ENCODE data around the gene PPP1R13B.
"Not testable (repeated sequence)": the region's sequence is repeated elsewhere in the genome, so short reads cannot be mapped to it uniquely, and the experiment has no call there.

The PPP1R13B gene

DNA sequence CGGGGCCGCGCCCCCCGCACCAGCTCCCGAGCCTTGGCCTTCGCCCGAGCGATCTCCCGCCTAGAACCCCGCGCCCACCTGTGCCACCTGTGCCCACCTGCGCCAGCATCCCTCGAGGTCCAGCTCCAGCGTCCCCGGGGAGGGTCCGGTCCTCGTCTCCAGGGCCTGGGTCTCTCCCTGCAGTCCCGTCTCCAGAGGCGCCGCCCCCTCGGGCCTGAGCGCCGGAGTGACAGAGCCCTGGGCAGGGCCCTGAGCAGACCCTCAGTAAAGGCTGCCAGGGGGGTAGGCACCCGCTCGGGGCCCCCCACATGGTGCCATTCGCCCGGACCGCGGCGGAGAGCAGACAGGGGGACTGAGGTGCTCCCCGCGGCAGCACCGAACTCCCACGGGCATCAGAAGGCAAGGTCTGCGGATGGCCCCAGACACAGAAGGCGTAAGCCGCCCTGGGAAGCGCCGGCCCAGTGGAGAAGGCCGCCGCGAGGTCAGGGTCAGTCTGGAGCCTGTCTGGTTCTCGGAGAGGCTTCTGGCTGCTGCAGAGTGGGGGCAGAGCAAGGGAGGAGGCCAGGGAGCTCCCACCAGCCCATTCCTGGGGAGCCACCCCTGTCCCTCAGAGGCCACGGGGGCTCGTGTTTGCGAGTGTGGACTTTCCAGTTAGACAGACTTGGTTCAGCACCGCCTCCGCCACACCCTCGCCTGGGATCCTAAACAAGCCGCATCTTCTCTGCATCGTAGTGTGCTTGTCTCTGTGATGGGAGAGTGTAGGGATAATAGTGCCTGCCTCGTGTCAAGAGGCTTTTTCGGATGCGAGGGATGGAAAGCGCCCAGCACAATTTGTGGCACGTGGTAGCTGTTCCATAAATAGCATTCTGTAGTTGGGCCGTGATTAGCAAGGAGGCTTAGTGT is 1.1 kb upstream of the PPP1R13B start:
- DNase-seq (ENCODE audit: low read depth), result no peak
- H3K4me3 ChIP-seq (ENCODE audit: low read length), result peak overlapping the region; percentile 45
- TF ChIP-seq CTCF (conservative IDR thresholded peaks at IDR 0.05; ENCODE audit: low read length), result no peak

- H3K4me3 ChIP-seq (ENCODE audit: low read length), result peak overlapping the region; percentile 75
- no peak for DNase-seq (ENCODE audit: low read depth)
- TF ChIP-seq CTCF (conservative IDR thresholded peaks at IDR 0.05; ENCODE audit: low read length), result no peak
These were observed 578 bp downstream of the PPP1R13B start for GRCh38 chr14:103846543-103847450.

- TF ChIP-seq CTCF (conservative IDR thresholded peaks at IDR 0.05; ENCODE audit: low read length), result no peak
- peak overlapping the region; percentile 75 for H3K4me3 ChIP-seq (ENCODE audit: low read length)
- no peak for DNase-seq (ENCODE audit: low read depth)
These were observed 1.3 kb downstream of the PPP1R13B start for GRCh38 chr14:103846097-103846496.

GRCh38 chr14:103845327-103845726 is 2.0 kb downstream of the PPP1R13B start:
- no peak for TF ChIP-seq CTCF (conservative IDR thresholded peaks at IDR 0.05; ENCODE audit: low read length)
- no peak for DNase-seq (ENCODE audit: low read depth)
- no peak overlapping the region for H3K4me3 ChIP-seq (ENCODE audit: low read length)

DNA sequence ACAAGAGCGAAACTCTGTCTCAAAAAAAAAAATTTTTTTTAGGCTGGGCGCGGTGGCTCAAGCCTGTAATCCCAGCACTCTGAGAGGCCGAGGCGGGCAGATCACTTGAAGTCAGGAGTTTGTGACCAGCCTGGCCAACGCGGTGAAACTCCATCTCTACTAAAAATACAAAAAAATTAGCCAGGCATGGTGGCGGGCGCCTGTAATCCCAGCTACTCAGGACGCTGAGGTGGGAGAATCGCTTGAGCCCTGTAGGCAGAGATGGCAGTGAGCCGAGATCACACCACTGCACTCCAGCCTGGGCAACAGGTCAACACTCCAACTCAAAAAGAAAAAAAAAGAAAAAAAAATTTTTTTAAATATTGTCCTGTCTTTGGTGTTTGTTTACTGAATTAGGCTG is 6.1 kb downstream of the PPP1R13B start:
- H3K4me3 ChIP-seq (ENCODE audit: low read length); DNase-seq (ENCODE audit: low read depth): not testable (repeated sequence)

DNA sequence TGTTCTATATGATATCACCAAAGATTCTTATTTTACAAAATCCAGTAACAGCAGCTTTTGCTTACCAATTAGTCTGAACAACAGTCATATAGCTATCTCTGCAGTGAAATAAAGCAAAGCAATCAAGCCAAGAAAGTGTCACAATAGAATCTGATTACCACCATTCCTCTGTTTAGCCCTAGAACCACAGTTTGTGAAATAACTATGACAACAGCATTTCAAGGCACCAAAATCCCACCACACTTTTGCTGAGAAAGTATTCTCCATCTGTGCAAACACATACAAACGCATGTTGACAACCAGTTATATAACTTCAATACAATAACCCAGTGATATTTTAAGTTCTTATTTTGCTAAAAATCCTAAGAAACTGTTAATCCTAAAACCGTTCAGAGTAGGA is 7.4 kb downstream of the PPP1R13B start:
- no peak for TF ChIP-seq CTCF (conservative IDR thresholded peaks at IDR 0.05; ENCODE audit: low read length)
- H3K4me3 ChIP-seq (ENCODE audit: low read length), result no peak overlapping the region
- DNase-seq (ENCODE audit: low read depth), result peak; percentile 58

- no peak overlapping the region for H3K4me3 ChIP-seq (ENCODE audit: low read length)
- no peak for TF ChIP-seq CTCF (conservative IDR thresholded peaks at IDR 0.05; ENCODE audit: low read length)
- DNase-seq (ENCODE audit: low read depth), result no peak
These were observed 7.8 kb downstream of the PPP1R13B start for GRCh38 chr14:103839579-103839978.

Measured in AG10803 (cell line).